Measurements from ENCODE around the gene MAGI1. TPM values are rescaled to one million over a fixed set of nuclear protein-coding genes. Genes with fewer than 3 reads are reported as not detected.
"Not testable (repeated sequence)": the region's sequence is repeated elsewhere in the genome, so short reads cannot be mapped to it uniquely, and the experiment has no call there.

Gene MAGI1
- total RNA-seq, 2 donors from 2014 or later: 23.4 to 41.4 TPM

- no peak overlapping the region for H3K27ac ChIP-seq
- no peak overlapping the region for H3K4me3 ChIP-seq
- TF ChIP-seq CTCF (IDR thresholded peaks at IDR 0.05): no peak
- H3K27me3 ChIP-seq: no peaks in the 10 kb centered on the region
- intact Hi-C loops (cut with DNase I): no loop called here
- H3K9me3 ChIP-seq: no peaks in the 10 kb centered on the region
- H3K36me3 ChIP-seq: no peaks in the 10 kb centered on the region
- no peaks in the 10 kb centered on the region for H3K4me1 ChIP-seq
- DNase-seq: no peak
- H3K9ac ChIP-seq (ENCODE audit: low read depth in 2 of 2, low read length in 2 of 2): no peak overlapping the region
Measured at GRCh38 chr3:65897766-65898165, 141.0 kb downstream of the MAGI1 start.

GRCh38 chr3:65896321-65896720 lies 142.4 kb downstream of the MAGI1 start:
- H3K9ac ChIP-seq (ENCODE audit: low read depth in 2 of 2, low read length in 2 of 2): no peak overlapping the region

GRCh38 chr3:65894679-65895453 lies 143.9 kb downstream of the MAGI1 start:
- intact Hi-C loops (cut with DNase I): no loop called here
- no peaks in the 10 kb centered on the region for H3K36me3 ChIP-seq
- no peak overlapping the region for H3K9ac ChIP-seq (ENCODE audit: low read depth in 2 of 2, low read length in 2 of 2)
- H3K4me1 ChIP-seq: no peaks in the 10 kb centered on the region
- no peak overlapping the region for H3K27ac ChIP-seq
- H3K27me3 ChIP-seq: no peaks in the 10 kb centered on the region
- DNase-seq: no peak
- TF ChIP-seq CTCF (IDR thresholded peaks at IDR 0.05): no peak
- no peak overlapping the region for H3K4me3 ChIP-seq
- H3K9me3 ChIP-seq: no peaks in the 10 kb centered on the region

More at GRCh38 chr3:65896321-65896720, 142.4 kb downstream of the MAGI1 start:
- no peak for TF ChIP-seq CTCF (IDR thresholded peaks at IDR 0.05)
- no peaks in the 10 kb centered on the region for H3K27me3 ChIP-seq
- no peak overlapping the region for H3K27ac ChIP-seq
- H3K4me3 ChIP-seq: no peak overlapping the region
- H3K4me1 ChIP-seq: no peaks in the 10 kb centered on the region
- no peak for DNase-seq
- no peaks in the 10 kb centered on the region for H3K36me3 ChIP-seq
- intact Hi-C loops (cut with DNase I): no loop called here
- H3K9me3 ChIP-seq: no peaks in the 10 kb centered on the region

DNA sequence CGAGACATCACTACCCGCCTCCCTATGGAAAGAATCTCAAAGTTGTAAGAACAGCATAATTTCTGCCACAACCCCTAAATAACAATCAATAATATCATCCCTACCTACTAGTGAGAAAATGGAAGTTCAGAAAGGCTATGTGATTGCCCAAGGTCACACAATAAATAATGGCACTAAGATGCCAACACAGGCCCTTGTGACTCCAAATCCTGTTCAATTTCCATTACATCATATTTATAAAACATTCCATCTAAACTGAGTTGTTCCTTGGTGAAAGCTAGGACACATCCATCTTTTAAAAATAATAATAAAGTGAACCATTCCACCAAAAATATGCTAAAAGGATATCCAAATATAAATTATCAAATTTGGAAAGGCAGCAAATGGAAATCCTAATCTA lies 144.6 kb downstream of the MAGI1 start:
- H3K9ac ChIP-seq (ENCODE audit: low read depth in 2 of 2, low read length in 2 of 2): no peak overlapping the region
- no peaks in the 10 kb centered on the region for H3K9me3 ChIP-seq
- no peak overlapping the region for H3K27ac ChIP-seq
- no peaks in the 10 kb centered on the region for H3K36me3 ChIP-seq
- no peak for DNase-seq
- no peak for TF ChIP-seq CTCF (IDR thresholded peaks at IDR 0.05)
- H3K4me3 ChIP-seq: no peak overlapping the region
- H3K4me1 ChIP-seq: no peaks in the 10 kb centered on the region
- intact Hi-C loops (cut with DNase I): no loop called here
- no peaks in the 10 kb centered on the region for H3K27me3 ChIP-seq

DNA sequence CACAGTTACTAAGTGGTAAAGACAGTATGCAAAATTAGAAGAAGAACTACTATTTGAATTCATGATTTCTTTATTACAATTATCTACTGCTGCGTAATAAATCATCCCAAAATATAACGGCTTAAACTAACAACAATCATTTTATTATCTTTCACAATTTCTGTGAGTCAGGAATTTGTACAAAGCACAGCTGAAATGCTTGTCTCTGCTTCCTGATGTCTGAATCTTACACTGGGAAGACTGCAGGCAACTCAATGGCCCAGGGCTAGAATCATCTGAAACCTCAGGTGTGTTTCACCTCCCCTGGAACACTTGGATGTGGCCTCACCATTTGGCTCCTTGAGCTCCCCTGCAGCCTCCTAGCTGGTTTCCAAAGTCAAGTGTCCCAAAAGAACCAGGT lies 145.1 kb downstream of the MAGI1 start:
- no peak for DNase-seq
- Histone ChIP-seq H3K4me3 (no peak overlapping the region), H3K4me1 (no peaks in the 10 kb centered on the region), H3K27me3 (no peaks in the 10 kb centered on the region), H3K36me3 (no peaks in the 10 kb centered on the region), H3K27ac (no peak overlapping the region), H3K9me3 (no peaks in the 10 kb centered on the region), H3K9ac (ENCODE audit: low read depth in 2 of 2, low read length in 2 of 2) (no peak overlapping the region)
- intact Hi-C loops (cut with DNase I): no loop called here
- TF ChIP-seq CTCF (IDR thresholded peaks at IDR 0.05): no peak

DNA sequence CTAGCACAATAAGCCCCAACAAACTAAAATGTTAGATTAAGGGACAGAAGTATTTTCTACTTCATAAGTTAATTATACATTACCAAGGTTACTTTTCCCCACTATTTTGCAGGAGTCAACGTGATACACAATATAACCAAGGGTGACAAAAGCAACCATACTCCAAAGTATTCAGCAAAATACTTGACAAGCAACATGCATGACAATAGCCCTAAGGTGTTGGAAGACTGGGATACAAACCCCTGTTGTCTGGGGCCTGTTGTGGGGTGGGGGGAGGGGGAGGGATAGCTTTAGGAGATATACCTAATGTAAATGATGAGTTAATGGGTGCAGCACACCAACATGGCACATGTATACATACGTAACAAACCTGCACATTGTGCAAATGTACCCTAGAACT lies 147.2 kb downstream of the MAGI1 start:
- intact Hi-C loops (cut with DNase I): not testable (repeated sequence)

More for the DNA sequence above, 147.2 kb downstream of the MAGI1 start:
- not testable (repeated sequence) for H3K9me3 ChIP-seq; H3K4me1 ChIP-seq; H3K27ac ChIP-seq; H3K27me3 ChIP-seq; H3K36me3 ChIP-seq; DNase-seq; H3K9ac ChIP-seq (ENCODE audit: low read depth in 2 of 2, low read length in 2 of 2); H3K4me3 ChIP-seq

All from colonic mucosa (tissue), 4 donors.